ENCODE measurements around the gene DGKB. TPM values are rescaled to one million over a fixed set of nuclear protein-coding genes. Genes with fewer than 3 reads are reported as not detected.

DGKB gene
- total and polyA plus RNA-seq, 2 of the 8 experiments (the other 6 are each of a cell fraction or from before 2014, with no cell fraction given), result 1.9 to 2.6 TPM

GRCh38 chr7:14260011-14260410 is 642.5 kb downstream of the DGKB start:
- FAIRE-seq (no peak), DNase-seq (ENCODE audit: low read depth in 1 of 2, low spot score in 2 of 2) (no peak)
- H2AFZ ChIP-seq (ENCODE audit: low read length), result no peak overlapping the region
- H3K9me3 ChIP-seq (ENCODE audit: insufficient read depth in 2 of 2, low read depth in 1 of 2, low read length in 1 of 2), result no peaks in the 10 kb centered on the region
- H3K79me2 ChIP-seq (ENCODE audit: control insufficient read depth in 1 of 2, insufficient read depth in 2 of 2, low read length in 2 of 2), result no peaks in the 10 kb centered on the region
- H3K4me3 ChIP-seq (ENCODE audit: extremely low read depth in 1 of 4, insufficient read depth in 2 of 4, low read depth in 3 of 4, low read length in 4 of 4), result no peak overlapping the region
- H3K23me2 ChIP-seq (ENCODE audit: low read depth, low read length), result no peaks in the 10 kb centered on the region
- H2BK120ac ChIP-seq (replicated peaks; ENCODE audit: low read depth, low read length), result no peak overlapping the region
- no peaks in the 10 kb centered on the region for H4K20me1 ChIP-seq (replicated peaks in 1 of 2; ENCODE audit: control insufficient read depth in 1 of 2, insufficient read depth in 2 of 2, low read length in 2 of 2)
- no peak overlapping the region for H2BK5ac ChIP-seq (ENCODE audit: low read depth, low read length)
- H4K8ac ChIP-seq (ENCODE audit: extremely low read depth, insufficient read depth, low read length), result no peak overlapping the region
- no peak overlapping the region for H2BK20ac ChIP-seq (ENCODE audit: low read length)
- no peak overlapping the region for H3K18ac ChIP-seq (ENCODE audit: extremely low read depth, low read length)
- no peak overlapping the region for H3K27ac ChIP-seq (ENCODE audit: low read depth, low read length)
- no peak overlapping the region for H3K56ac ChIP-seq (replicated peaks; ENCODE audit: insufficient read length, low read depth, low read length)
- H4K91ac ChIP-seq (replicated peaks; ENCODE audit: insufficient read length, low read length), result no peak overlapping the region
- no peak overlapping the region for H2BK12ac ChIP-seq (ENCODE audit: low read depth, low read length)
- H3K79me1 ChIP-seq (ENCODE audit: low read depth, low read length), result no peaks in the 10 kb centered on the region
- H3K4me1 ChIP-seq (replicated peaks in 1 of 4; ENCODE audit: control insufficient read depth in 3 of 4, insufficient read depth in 4 of 4, low read length in 3 of 4), result no peaks in the 10 kb centered on the region
- H3K23ac ChIP-seq (ENCODE audit: insufficient read length), result no peak overlapping the region
- H3K14ac ChIP-seq (ENCODE audit: insufficient read length), result no peak overlapping the region
- no peak overlapping the region for H2AK5ac ChIP-seq (ENCODE audit: low read depth, low read length)
- no peak overlapping the region for H2BK15ac ChIP-seq (ENCODE audit: low read length)
- POLR2A ChIA-PET (ENCODE audit: partially characterized antibody), result no interaction called here
- no peak overlapping the region for H3K4me2 ChIP-seq (ENCODE audit: insufficient read depth in 1 of 2, low read depth in 2 of 2, low read length in 2 of 2)
- no peak overlapping the region for H4K5ac ChIP-seq (ENCODE audit: insufficient read length, low read depth, low read length)
- no peak overlapping the region for H3K4ac ChIP-seq (replicated peaks; ENCODE audit: insufficient read length, low read depth, low read length)
- H3K9ac ChIP-seq (replicated peaks in 1 of 4; ENCODE audit: extremely low read depth in 1 of 4, low read depth in 3 of 4, low read length in 3 of 4), result no peak overlapping the region
- TF ChIP-seq ZNF274 (IDR thresholded peaks at IDR 0.05; ENCODE audit: borderline replicate concordance, extremely low read depth, low read length), result no peak
- TF ChIP-seq SIX5 (IDR thresholded peaks at IDR 0.05; ENCODE audit: low read depth, low read length), result no peak
- no peak for TF ChIP-seq GTF2F1 (IDR thresholded peaks at IDR 0.05; ENCODE audit: borderline replicate concordance, low read depth, low read length)
- TF ChIP-seq CHD2 (IDR thresholded peaks at IDR 0.05; ENCODE audit: low read length), result no peak
- no peak for TF ChIP-seq BACH1 (IDR thresholded peaks at IDR 0.05; ENCODE audit: low read length)
- no peak for TF ChIP-seq TEAD4 (IDR thresholded peaks at IDR 0.05; ENCODE audit: low read depth, low read length)
- TF ChIP-seq SAP30 (IDR thresholded peaks at IDR 0.05; ENCODE audit: insufficient read depth, insufficient replicate concordance, low read length), result no peak
- CTCF ChIA-PET (ENCODE audit: partially characterized antibody), result no interaction called here
- no peaks in the 10 kb centered on the region for H3K27me3 ChIP-seq (replicated peaks in 1 of 4; ENCODE audit: control insufficient read depth in 3 of 4, extremely low read depth in 1 of 4, insufficient read depth in 3 of 4, low read length in 3 of 4)
- no peaks in the 10 kb centered on the region for H3K36me3 ChIP-seq (ENCODE audit: control insufficient read depth in 2 of 4, insufficient read depth in 4 of 4, low read length in 3 of 4)

Measured in H1 (cell line).